Osteocyte (in vitro differentiated cells): ENCODE data around the gene MCM3AP. TPM values are rescaled to one million over a fixed set of nuclear protein-coding genes. Genes with fewer than 3 reads are reported as not detected.
"Not testable (repeated sequence)": the region's sequence is repeated elsewhere in the genome, so short reads cannot be mapped to it uniquely, and the experiment has no call there.

Experiments used
- DNase-seq: peaks from one replicate; pipeline ENCODE4 v3.0.0; 2021; ENCODE audit warnings: mixed read lengths; ENCODE audit not compliant: unreplicated experiment; ENCODE audit errors: extremely low spot score
- H3K27ac Mint-ChIP-seq: one replicate; pipeline ENCODE4 v1.8.0; 2021; ENCODE audit warnings: mild to moderate bottlenecking, mixed read lengths; ENCODE audit not compliant: unreplicated experiment
- H3K27me3 Mint-ChIP-seq: one replicate; pipeline ENCODE4 v1.8.0; 2021; ENCODE audit warnings: mixed read lengths; ENCODE audit not compliant: unreplicated experiment
- H3K36me3 Mint-ChIP-seq: one replicate; pipeline ENCODE4 v1.8.0; 2021; ENCODE audit warnings: mixed read lengths; ENCODE audit not compliant: unreplicated experiment
- H3K4me1 Mint-ChIP-seq: one replicate; pipeline ENCODE4 v1.8.0; 2021; ENCODE audit warnings: mixed read lengths; ENCODE audit not compliant: unreplicated experiment
- H3K4me3 Mint-ChIP-seq: one replicate; pipeline ENCODE4 v1.8.0; 2021; ENCODE audit warnings: mild to moderate bottlenecking, moderate library complexity, mixed read lengths; ENCODE audit not compliant: unreplicated experiment
- H3K9me3 Mint-ChIP-seq: one replicate; pipeline ENCODE4 v1.8.0; 2021; ENCODE audit warnings: mixed read lengths; ENCODE audit not compliant: unreplicated experiment
- CTCF ChIP-seq: fragments of 200-600 bp; sonication (generic); IDR thresholded peaks from 2 replicates; pipeline ENCODE4 v1.5.0; 2021; ENCODE audit warnings: antibody characterized with exemption, mild to moderate bottlenecking, moderate library complexity
- total RNA-seq: library from RNA; stranded (reverse); gene quantifications from 2 replicates; pipeline ENCODE4 v1.2.1, GENCODE V29; 2021

Gene MCM3AP
- total RNA-seq, 1 donor from 2014 or later: 105 TPM

GRCh38 chr21:46206163-46207005, 79.0 kb downstream of the MCM3AP start:
- H3K27ac Mint-ChIP-seq: no peak overlapping the region
- DNase-seq: no peak
- TF ChIP-seq CTCF: no peak
- no peaks in the 10 kb centered on the region for H3K9me3 Mint-ChIP-seq
- H3K36me3 Mint-ChIP-seq: peaks cover 36% of the 10 kb centered on the region
- no peaks in the 10 kb centered on the region for H3K4me1 Mint-ChIP-seq
- no peaks in the 10 kb centered on the region for H3K27me3 Mint-ChIP-seq
- no peak overlapping the region for H3K4me3 Mint-ChIP-seq

- no peak for DNase-seq
- H3K4me3 Mint-ChIP-seq: no peak overlapping the region
- H3K27ac Mint-ChIP-seq: no peak overlapping the region
- no peak for TF ChIP-seq CTCF
- H3K4me1 Mint-ChIP-seq: no peaks in the 10 kb centered on the region
- no peaks in the 10 kb centered on the region for H3K9me3 Mint-ChIP-seq
- peaks cover 36% of the 10 kb centered on the region for H3K36me3 Mint-ChIP-seq
- no peaks in the 10 kb centered on the region for H3K27me3 Mint-ChIP-seq
Observed at GRCh38 chr21:46205766-46206162, 79.6 kb downstream of the MCM3AP start.

- H3K36me3 Mint-ChIP-seq: peaks cover 41% of the 10 kb centered on the region
- no peaks in the 10 kb centered on the region for H3K4me1 Mint-ChIP-seq
- no peaks in the 10 kb centered on the region for H3K9me3 Mint-ChIP-seq
- no peak for DNase-seq
- no peak overlapping the region for H3K4me3 Mint-ChIP-seq
- no peak overlapping the region for H3K27ac Mint-ChIP-seq
- no peak for TF ChIP-seq CTCF
- no peaks in the 10 kb centered on the region for H3K27me3 Mint-ChIP-seq
Observed at GRCh38 chr21:46205166-46205565, 80.2 kb downstream of the MCM3AP start.

- peaks cover 53% of the 10 kb centered on the region for H3K36me3 Mint-ChIP-seq
- H3K4me3 Mint-ChIP-seq: no peak overlapping the region
- DNase-seq: no peak
- no peak overlapping the region for H3K27ac Mint-ChIP-seq
- H3K9me3 Mint-ChIP-seq: no peaks in the 10 kb centered on the region
- no peaks in the 10 kb centered on the region for H3K27me3 Mint-ChIP-seq
- no peaks in the 10 kb centered on the region for H3K4me1 Mint-ChIP-seq
- no peak for TF ChIP-seq CTCF
Observed at GRCh38 chr21:46203203-46203600, 82.2 kb downstream of the MCM3AP start.

GRCh38 chr21:46202592-46203202, 82.7 kb downstream of the MCM3AP start:
- no peak for TF ChIP-seq CTCF
- DNase-seq: no peak
- Mint-ChIP-seq H3K36me3 (peaks cover 54% of the 10 kb centered on the region), H3K9me3 (no peaks in the 10 kb centered on the region), H3K4me1 (no peaks in the 10 kb centered on the region), H3K4me3 (no peak overlapping the region), H3K27ac (no peak overlapping the region), H3K27me3 (no peaks in the 10 kb centered on the region)

GRCh38 chr21:46200877-46201803, 84.3 kb downstream of the MCM3AP start:
- not testable (repeated sequence) for H3K9me3 Mint-ChIP-seq, H3K27me3 Mint-ChIP-seq, H3K4me3 Mint-ChIP-seq, DNase-seq, H3K27ac Mint-ChIP-seq, H3K4me1 Mint-ChIP-seq
- H3K36me3 Mint-ChIP-seq: peaks cover 66% of the 10 kb centered on the region
